HEK293T (cell line): ENCODE data around the gene SKAP2.
A peak's percentile ranks its signal among the peaks of the same experiment; 100 is the strongest.

Experiments used
- CTCF ChIA-PET: fragments of 350-600 bp; formaldehyde crosslinking; extraction: SDS; loops from one replicate; lab custom pipeline; 2021; ENCODE audit warnings: antibody characterized with exemption, inconsistent platforms; lab: Yijun Ruan, JAX
- POLR2A ChIA-PET: fragments of 350-600 bp; formaldehyde crosslinking; extraction: SDS; loops from one replicate; lab custom pipeline; 2020; ENCODE audit warnings: antibody characterized with exemption, inconsistent platforms; lab: Yijun Ruan, JAX
- DNase-seq: peaks from one replicate; pipeline ENCODE4 v3.0.0; 2012; ENCODE audit warnings: mixed read lengths; ENCODE audit errors: extremely low spot score
- ARNT ChIP-seq: fragments of 450-650 bp; IDR thresholded peaks from 2 replicates; pipeline ENCODE4 v1.6.1; 2017; ENCODE audit warnings: mild to moderate bottlenecking
- BHLHE40 ChIP-seq: fragments of 450-650 bp; IDR thresholded peaks from 2 replicates; pipeline ENCODE4 v1.6.1; 2016; ENCODE audit warnings: mild to moderate bottlenecking, moderate library complexity, borderline replicate concordance
- CTBP1 ChIP-seq: fragments of 450-650 bp; IDR thresholded peaks from 2 replicates; pipeline ENCODE4 v1.6.1; 2016; ENCODE audit warnings: borderline replicate concordance
- ELF4 ChIP-seq: fragments of 450-650 bp; IDR thresholded peaks from 2 replicates; pipeline ENCODE4 v1.6.1; 2017; ENCODE audit warnings: antibody characterized with exemption
- FOXA1 ChIP-seq: fragments of 450-650 bp; IDR thresholded peaks from 2 replicates; pipeline ENCODE4 v1.6.1; 2016; ENCODE audit warnings: mild to moderate bottlenecking
- FOXK2 ChIP-seq: fragments of 450-650 bp; IDR thresholded peaks from 2 replicates; pipeline ENCODE4 v1.6.1; 2016; ENCODE audit warnings: mild to moderate bottlenecking
- FOXM1 ChIP-seq: fragments of 450-650 bp; IDR thresholded peaks from 2 replicates; pipeline ENCODE4 v1.6.1; 2017; ENCODE audit warnings: mild to moderate bottlenecking, borderline replicate concordance
- HDGF ChIP-seq: fragments of 450-650 bp; IDR thresholded peaks from 2 replicates; pipeline ENCODE4 v1.6.1; 2017; ENCODE audit warnings: antibody characterized with exemption, borderline replicate concordance
- L3MBTL2 ChIP-seq: fragments of 450-650 bp; conservative IDR thresholded peaks from 2 replicates; pipeline ENCODE4 v1.6.1; 2016; ENCODE audit warnings: mild to moderate bottlenecking
- LEF1 ChIP-seq: fragments of 450-650 bp; IDR thresholded peaks from 2 replicates; pipeline ENCODE4 v1.6.1; 2017; ENCODE audit warnings: mild to moderate bottlenecking, borderline replicate concordance
- NFRKB ChIP-seq: fragments of 450-650 bp; IDR thresholded peaks from 2 replicates; pipeline ENCODE4 v1.6.1; 2016; ENCODE audit warnings: mild to moderate bottlenecking, moderate library complexity
- SP1 ChIP-seq: fragments of 450-650 bp; IDR thresholded peaks from 2 replicates; pipeline ENCODE4 v1.6.1; 2017
- SUZ12 ChIP-seq: fragments of 450-650 bp; IDR thresholded peaks from 2 replicates; pipeline ENCODE4 v1.6.1; 2016; ENCODE audit warnings: mild to moderate bottlenecking
- TARDBP ChIP-seq: fragments of 450-650 bp; IDR thresholded peaks from 2 replicates; pipeline ENCODE4 v1.6.1; 2016
- ZNF384 ChIP-seq: fragments of 450-650 bp; IDR thresholded peaks from 2 replicates; pipeline ENCODE4 v1.6.1; 2016
- TF ChIP-seq, protein P1 (sequence below): fragments of 450-650 bp; IDR thresholded peaks from 2 replicates; pipeline ENCODE4 v1.6.1; 2016

Gene SKAP2

GRCh38 chr7:26627221-26627620 is 237.2 kb downstream of the SKAP2 start:
- ChIA-PET CTCF (no interaction called here), POLR2A (no interaction called here)
- no peak for DNase-seq
- TF ChIP-seq BHLHE40 (no peak), FOXK2 (no peak), NFRKB (no peak), ELF4 (no peak), L3MBTL2 (no peak), FOXA1 (no peak), SUZ12 (no peak)
- TF ChIP-seq, protein P1, sequence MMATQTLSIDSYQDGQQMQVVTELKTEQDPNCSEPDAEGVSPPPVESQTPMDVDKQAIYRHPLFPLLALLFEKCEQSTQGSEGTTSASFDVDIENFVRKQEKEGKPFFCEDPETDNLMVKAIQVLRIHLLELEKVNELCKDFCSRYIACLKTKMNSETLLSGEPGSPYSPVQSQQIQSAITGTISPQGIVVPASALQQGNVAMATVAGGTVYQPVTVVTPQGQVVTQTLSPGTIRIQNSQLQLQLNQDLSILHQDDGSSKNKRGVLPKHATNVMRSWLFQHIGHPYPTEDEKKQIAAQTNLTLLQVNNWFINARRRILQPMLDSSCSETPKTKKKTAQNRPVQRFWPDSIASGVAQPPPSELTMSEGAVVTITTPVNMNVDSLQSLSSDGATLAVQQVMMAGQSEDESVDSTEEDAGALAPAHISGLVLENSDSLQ, result no peak

GRCh38 chr7:26626687-26627086 is 237.7 kb downstream of the SKAP2 start:
- no peak for DNase-seq
- TF ChIP-seq LEF1 (no peak), FOXM1 (no peak), FOXK2 (no peak), HDGF (no peak), SUZ12 (no peak), CTBP1 (no peak), NFRKB (no peak), BHLHE40 (no peak), TARDBP (no peak), L3MBTL2 (no peak)
- TF ChIP-seq, protein P1, result no peak
- CTCF ChIA-PET, result no interaction called here
- POLR2A ChIA-PET, result no interaction called here

GRCh38 chr7:26626156-26626555 is 238.2 kb downstream of the SKAP2 start:
- TF ChIP-seq ARNT (no peak), NFRKB (no peak), L3MBTL2 (no peak), ZNF384 (no peak), HDGF (no peak), FOXK2 (no peak), SUZ12 (no peak), ELF4 (no peak), CTBP1 (no peak), BHLHE40 (no peak), SP1 (no peak), TARDBP (no peak), FOXA1 (no peak), FOXM1 (no peak)
- TF ChIP-seq, protein P1, result no peak
- CTCF ChIA-PET, result no interaction called here
- POLR2A ChIA-PET, result no interaction called here
- DNase-seq, result no peak

DNA sequence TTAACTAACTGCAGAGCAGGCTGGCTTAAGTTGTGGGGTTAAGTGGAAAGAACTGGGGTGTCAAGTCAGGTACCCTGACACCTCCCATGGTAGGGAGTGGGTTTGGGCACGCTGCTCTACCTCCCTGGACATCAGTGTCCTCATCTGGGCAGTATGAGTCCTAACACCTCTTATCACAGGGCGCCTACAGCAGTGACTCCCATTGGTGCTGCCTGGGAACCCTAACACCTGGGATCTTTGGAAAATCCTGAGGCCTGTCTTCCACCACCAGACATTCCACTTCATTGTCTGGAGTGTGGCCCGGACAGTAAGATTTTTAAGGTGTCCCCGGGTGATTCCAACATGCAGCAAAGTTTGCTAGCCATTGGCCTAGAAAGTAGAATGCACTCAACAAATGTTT is 239.1 kb downstream of the SKAP2 start:
- TF ChIP-seq LEF1, result no peak
- no peak for TF ChIP-seq ARNT
- TF ChIP-seq HDGF, result no peak
- ChIA-PET POLR2A (no interaction called here), CTCF (no interaction called here)
- DNase-seq, result no peak

GRCh38 chr7:26624839-26625238 is 239.6 kb downstream of the SKAP2 start:
- no peak for DNase-seq
- ChIA-PET CTCF (no interaction called here), POLR2A (no interaction called here)
- TF ChIP-seq ZNF384 (no peak), ARNT (no peak), FOXM1 (no peak), ELF4 (no peak), LEF1 (no peak), CTBP1 (no peak)

DNA sequence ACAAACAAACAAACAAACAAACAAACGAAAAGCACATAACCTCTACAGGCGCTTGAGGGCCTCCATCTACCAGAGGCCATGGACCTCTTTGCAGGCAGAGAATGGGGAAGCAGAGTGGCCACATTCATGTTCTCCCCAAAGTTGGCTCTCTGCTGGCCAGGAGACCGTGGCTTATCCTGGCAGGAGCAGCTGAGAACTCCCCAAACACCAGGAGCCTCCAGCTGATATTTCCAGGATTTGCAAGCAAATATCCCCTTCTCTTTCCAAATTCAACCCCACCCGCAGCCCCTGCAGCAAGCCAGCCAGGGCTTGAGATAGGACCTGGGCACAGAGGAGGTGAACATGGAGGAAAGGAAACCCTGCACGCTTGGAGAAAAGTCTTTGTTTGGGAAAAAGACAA is 240.0 kb downstream of the SKAP2 start:
- ChIA-PET CTCF (no interaction called here), POLR2A (no interaction called here)
- no peak for DNase-seq
- TF ChIP-seq SUZ12 (no peak), FOXA1 (no peak)

GRCh38 chr7:26620352-26620751 is 244.0 kb downstream of the SKAP2 start:
- TF ChIP-seq TARDBP, result no peak
- CTCF ChIA-PET, result no interaction called here
- DNase-seq, result peak; percentile 25
- POLR2A ChIA-PET, result no interaction called here

DNA sequence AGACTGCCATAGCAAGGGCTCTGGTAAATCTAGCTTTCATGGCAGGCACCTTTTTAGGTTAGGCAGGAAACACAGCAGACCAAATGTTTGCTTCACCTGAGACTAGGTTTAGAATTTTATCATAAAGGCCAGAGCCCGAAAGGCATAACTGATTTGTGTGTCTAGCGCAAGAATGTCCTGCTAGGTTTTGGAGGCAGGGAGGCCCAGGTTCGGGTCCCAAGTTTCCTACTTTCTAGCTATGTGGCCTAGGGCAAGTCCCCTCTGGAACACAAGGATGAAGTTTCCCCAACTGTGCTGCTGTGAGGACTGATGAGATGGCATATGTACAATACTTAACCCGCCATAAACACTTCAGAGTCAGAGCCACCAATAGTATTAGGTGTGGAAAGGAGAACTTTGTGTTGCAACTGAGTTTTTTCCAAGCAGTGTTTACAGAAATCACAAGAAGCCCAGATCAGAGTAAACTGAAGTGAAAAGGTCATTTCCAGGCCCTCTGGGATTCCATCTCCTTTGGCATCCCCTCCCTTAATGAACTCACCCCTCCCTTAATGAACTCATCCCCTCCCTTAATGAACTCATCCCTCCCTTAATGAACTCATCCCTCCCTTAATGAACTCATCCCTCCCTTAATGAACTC is 244.9 kb downstream of the SKAP2 start:
- no peak for DNase-seq
- TF ChIP-seq ZNF384 (no peak), SUZ12 (no peak), LEF1 (no peak), FOXK2 (no peak)
- ChIA-PET POLR2A (no interaction called here), CTCF (interaction anchor here (0.6 kb wide), 1 partner anchor 45 kb away, joined by 6 read pairs; no protein-coding TSS in a partner anchor)
